GM18517 (cell line): Measurements from ENCODE around the gene THSD7A.

Experiments used
- ATAC-seq: cut with Tn5 transposase; IDR thresholded peaks from one replicate; pipeline ENCODE4 v1.9.1; 2021; ENCODE audit warnings: mild to moderate bottlenecking, moderate library complexity; ENCODE audit not compliant: unreplicated experiment

THSD7A gene

DNA sequence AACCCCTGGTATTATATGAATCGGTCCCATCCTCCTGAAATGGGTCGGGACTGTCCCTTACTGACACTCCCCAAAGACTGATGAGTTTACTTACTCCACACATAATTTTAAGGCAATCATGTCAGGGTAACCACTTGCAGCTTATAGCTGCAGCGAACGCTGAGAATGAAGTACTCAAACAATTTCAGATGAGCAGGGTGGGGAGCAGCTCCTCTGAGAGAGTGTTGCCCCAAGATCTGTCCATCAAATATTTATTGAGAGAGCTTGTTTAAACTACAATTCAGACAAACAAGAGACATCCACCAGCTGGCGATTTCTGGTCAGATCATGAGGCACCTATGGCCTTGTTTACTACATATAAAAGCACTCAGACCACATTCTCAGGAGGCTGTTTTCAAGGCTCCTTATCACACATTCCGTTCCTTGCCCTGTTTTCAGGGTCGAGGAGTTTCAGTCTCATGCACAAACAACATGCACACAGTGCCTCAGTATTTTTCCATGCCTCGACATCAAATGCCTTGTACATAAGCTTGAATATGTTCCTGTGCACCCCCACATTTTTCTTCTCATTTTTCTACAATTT is 80.1 kb downstream of the THSD7A start:
- no peak for ATAC-seq

DNA sequence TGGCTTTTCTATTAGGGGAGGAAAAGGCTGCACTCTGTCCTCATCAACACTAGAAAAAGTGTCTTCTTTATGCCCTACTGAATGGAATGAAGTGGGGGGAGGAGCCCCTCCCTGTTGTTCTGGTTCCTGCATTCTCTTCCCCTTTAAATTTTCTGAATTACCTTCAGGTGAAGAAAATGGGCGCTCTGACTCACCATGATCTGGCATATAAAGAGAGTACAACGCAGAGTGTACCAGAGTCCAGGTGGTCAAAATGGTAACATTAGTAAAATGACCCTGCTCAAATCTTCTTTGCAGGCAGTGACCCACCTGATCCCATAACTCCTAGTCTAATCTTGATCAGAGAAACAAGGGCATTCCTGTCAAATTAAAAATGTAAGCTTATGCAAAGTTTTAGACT is 80.7 kb downstream of the THSD7A start:
- no peak for ATAC-seq

DNA sequence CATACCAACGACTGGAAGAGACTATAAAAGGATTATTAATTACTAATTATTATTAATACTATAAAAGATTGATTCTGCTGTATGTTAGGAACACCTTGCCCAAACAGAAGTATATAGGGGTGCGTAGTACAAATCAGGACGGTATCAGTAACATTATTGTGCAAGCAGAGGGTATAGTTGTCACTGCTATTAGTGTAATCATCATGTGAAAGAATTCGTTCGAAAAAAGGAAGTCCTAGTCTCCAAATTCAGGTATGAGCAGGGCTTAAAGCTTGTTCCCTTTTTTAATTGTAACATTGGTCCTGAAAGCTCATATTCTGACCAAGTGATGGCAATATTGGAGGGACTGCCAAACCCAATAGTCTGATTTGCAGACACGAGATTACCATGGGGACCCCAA is 81.8 kb downstream of the THSD7A start:
- no peak for ATAC-seq

DNA sequence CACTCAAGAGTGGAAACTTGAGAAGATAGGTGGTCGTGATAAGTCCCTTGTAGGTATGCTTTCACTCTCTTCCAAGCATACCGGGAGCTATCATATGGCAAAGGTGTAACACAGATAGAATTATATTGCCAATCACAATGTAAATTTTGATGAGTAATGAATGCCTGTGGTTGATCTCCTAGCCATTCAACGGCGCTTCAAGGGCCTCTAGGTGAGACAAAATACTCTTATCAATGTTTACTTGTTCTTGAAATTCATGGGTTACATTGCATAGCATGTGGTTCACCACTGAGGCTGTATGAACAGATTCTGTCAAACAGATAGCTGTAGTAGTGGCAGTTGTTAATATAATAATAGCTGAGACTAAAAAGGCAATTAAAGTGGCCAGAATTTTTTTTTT is 82.4 kb downstream of the THSD7A start:
- ATAC-seq = no peak

DNA sequence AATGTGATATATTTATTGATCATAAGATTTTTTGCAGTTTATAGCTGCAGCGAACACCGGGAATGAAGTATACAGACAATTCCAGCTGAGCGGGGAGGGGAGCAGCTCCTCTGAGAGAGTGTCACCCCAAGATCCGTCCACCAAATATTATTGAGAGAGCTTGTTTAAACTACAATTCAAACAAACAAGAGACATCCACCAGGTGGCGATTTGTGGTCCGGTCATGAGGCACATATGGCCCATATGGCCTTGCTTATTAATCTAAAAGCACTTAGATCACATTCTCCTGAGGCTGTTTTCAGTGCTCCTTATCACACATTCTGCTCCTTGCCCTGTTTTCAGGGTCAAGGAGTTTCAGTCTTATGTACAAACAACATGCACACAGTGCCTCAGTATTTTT is 83.1 kb downstream of the THSD7A start:
- ATAC-seq = no peak

DNA sequence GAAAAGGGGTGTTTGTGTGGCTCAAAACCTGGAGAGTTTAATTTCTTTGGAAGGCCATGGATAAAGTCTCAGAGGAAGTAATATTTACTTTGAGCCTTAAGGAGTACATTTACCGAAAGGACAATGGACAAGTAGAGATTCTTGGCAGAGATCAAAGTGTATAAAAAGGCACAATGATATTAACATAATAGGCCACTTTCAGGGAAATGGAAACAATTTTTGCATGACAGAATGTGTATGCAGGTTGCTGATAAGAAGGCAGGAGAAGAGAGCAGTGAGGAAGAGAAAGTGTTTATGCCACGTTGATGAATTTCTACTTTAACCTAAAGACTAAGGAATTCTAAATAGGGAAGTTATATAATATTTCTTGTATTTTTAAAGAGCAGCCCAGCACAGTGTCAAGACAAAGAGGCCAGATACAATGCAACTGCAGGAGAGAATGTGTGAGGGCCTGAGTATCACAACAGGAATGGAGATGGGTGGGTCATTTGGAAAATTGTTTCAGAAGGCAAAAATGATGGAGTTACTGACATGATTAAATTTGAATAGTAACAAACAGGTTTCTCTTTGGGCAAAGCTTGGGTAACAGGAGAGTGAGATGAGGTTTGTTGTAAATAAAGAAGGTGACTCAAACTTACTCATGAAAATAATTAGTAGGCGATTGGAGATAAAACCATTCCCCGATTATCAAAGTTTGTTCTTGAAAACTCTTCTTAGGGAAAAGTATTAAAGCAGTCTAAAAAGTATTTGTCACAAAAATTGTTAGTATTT is 84.1 kb downstream of the THSD7A start:
- no peak for ATAC-seq

DNA sequence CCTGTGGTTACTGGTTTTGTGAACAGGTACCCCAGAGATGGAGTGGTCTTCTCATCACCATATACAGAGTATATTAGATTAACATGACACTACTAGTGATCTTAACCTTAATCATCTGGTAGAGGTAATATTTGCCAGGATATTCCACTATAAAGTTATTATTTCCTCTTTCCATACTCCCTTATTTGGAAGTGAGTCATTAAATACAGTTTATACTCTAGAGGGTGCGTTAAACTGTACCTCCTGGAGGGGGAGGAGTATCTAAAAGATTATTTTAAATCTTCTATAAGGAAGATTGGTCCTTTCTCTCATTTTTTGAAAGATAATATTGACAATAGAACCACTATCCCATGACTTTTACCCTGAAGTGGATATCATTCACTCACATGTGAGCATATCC is 85.4 kb downstream of the THSD7A start:
- no peak for ATAC-seq

DNA sequence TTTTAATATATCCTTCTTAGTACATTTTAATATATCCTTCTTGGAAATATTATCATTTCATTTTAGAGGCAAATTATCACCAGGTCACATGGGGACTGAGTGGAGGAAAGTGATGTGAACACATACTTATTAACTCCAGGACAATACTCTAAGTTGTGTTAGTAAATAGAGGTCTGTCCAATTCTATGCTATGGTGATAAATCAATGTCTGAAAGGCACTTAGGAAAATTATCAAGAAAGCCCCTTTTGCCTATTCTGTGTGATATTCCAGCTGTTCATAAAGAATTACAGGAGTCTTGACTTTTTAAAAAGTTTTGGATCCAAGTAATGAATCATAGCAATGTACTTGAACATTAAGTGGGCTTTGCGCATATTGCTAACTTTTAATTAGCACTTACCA is 88.5 kb downstream of the THSD7A start:
- no peak for ATAC-seq

DNA sequence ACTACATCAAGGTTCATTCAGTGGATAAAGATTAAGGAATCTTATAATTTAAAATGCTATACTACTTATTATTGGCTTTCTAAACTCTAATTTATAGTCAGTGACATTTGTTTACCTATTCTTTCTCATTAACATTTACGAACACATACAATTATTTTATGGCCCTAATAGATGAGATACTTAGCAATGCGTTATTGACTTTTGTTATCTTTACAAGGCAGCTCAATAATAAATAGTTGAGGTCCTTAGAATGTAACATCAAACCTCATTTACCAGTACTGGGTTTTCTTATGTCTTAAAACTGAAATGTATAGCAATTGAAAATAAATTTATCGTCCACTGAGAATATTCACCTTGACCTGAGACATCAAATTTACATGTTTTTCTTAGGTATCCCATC is 89.0 kb downstream of the THSD7A start:
- ATAC-seq = no peak

DNA sequence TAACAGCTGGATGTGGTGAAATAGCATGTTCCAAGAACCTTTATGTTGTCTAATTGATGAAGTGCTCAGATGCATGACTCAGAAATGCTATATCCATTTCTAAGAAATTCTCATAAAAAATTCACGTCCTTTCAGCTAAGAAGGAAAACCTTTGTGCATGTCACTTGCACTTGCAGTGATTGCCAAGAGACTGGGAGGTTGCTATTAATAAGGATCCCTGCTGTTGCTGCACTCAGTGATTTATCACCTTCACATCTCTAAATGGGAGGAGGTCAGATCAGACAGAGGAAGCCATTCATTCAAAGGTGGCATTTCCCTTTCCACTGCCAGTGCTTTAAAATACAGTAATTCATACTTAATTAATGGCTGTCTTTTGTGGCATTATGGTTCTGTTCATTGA is 89.5 kb downstream of the THSD7A start:
- ATAC-seq = no peak

DNA sequence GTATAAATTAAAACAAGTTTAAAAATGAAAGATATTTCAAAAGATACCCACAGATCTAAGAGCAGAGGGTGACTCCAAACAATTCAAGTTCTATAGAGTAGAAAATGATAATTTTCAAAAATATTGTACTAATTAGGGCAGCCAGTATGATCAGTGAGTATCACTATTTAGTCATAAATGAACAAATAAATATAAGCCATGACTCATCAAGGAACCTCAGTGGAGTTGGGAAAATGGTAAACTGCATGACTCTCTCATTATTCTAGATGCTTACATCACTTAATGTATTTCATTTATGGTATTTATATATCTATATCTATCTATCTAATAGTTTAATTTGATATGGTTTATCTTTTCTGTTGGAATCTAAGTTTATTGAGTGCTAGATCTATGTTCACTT is 94.3 kb downstream of the THSD7A start:
- no peak for ATAC-seq

DNA sequence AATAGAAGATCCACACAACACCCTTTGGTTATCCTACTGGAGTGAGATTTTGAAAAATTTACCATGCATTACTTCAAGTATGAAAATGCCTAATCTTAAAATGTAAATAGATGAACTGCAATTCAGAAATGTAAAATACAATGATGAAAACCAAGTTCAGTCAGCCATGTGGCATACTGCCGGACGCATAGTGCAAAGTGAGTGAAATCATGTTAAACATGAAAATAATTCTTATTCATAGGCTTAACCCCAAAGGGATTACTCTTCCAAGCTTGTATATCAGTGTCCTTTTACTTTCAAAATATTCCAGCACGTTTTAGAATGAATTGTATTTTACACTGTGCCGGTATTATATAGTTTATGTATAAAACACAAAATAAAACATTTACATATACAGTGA is 99.8 kb downstream of the THSD7A start:
- no peak for ATAC-seq

DNA sequence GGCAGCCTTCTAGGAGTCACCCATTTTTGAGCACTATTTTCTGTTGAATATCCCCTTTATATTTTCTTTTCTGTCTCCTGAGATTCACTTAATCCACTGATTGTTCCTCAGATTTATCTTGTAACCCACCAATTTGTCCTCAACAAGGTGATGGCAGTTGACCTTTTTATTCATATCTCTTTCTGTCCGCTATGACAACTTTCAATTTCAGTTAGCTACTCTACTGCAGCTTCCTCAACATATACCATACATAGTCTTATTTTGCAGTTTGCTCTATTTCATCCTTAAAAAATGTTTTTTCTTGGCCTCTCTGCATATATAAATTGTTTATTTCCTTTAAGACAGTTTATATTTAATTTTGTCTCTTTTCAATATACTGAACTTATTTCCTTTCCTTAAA is 101.3 kb downstream of the THSD7A start:
- no peak for ATAC-seq

DNA sequence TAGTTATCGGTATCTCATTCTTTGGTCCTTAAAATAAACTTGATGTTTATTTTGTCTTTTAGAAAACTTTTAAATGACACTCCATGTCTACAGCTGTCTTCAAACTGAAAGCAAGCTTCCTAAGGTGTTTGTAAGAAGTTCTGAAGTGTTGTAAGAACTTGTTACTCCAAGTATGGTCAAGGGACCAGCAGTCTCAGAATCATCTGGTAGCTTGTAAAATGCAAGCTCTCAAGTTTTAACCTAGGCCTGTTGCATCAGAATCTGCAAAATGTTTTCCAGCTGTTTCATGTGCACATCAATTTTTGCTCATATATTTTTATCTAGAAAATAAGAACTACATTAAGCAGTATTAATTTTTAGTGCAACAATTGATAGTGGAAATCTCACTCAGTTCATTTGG is 104.1 kb downstream of the THSD7A start:
- no peak for ATAC-seq

DNA sequence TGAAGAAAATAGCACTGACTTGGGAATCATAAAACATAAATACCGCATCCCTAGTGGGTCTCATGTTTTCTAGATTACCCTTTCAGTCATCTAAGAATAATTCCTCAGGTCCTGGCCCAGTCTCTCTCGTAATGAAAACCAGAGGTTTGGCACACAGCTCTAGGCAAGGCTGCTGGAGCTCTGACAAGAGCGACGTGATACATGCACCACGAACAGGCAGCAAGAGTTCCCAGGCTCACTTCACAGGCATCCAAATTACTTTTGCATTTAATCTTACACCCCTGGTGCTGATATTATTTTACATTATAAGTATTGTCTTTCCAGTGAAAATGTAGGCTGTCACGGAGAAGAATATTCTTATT is 105.2 kb downstream of the THSD7A start:
- ATAC-seq = no peak

DNA sequence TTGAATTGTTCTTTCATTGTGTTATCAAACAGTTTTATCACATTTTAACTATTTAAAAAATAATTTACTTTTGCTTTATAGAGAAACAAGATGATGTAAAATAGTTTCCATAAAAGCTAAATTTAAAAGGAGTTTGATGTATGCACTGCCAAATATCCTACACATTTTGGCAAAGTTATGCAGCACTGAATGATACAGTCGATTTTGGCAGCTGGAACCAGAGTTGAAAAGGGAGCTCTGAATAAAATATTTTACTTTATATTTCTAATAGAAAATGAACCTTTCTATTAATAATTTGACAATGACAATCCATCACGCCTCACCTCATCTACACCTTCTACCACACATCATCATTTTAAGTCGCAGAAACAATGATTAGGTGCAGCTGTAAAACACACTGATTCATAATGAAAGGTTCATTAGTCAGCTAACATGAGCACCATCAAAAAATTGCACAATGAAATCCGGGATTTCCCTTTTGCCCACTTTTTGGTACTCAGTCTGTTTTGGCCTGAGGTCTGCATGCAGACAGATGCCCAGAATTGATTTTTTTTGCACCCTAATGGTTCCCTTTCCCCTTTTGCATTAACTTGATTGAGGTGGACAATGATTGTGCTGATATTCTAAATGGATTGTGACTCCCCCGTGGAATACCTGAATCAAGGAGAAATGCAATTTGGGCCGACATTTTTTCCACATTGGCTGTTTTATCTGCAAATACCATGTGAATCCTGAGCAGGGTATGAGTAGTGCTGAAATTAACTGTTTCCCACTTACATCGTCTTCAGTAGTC is 105.8 kb downstream of the THSD7A start:
- ATAC-seq = no peak

DNA sequence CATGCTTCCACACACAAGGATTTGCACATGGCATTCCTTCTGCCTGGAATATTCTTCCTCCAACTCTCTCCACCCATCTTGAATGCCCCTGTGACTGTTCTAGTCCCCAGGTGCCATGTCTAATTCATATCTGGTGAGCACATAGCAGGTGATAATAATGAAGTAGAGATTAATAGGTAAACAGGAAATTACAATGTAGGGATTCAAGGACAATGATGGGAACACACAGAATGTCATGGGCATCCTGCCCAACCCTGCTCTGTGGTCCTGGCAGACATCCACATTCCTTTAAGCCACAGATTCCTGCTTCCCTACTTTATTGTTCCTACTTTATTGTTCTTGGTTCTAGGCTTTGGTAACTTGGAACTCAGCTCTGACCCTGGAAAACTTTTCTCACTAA is 115.8 kb downstream of the THSD7A start:
- no peak for ATAC-seq

DNA sequence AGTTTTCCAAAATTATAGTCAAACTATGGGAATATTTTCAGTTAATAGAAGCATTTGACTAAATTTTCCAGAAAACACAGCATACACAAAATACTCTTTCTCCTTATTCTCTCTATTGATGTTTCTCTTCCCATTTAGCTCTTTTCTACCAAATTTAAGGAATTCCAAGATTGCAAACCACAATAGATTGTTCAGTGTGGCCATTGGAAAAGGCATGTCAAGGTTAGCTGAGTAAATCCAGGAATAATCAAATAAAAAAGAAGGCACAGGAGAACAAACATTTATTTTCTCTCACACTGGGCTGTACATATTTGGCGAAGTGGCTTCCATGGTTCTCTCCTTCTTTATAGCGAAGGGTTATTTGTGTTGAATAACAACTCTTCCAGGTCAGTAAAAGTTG is 117.3 kb downstream of the THSD7A start:
- ATAC-seq = no peak

DNA sequence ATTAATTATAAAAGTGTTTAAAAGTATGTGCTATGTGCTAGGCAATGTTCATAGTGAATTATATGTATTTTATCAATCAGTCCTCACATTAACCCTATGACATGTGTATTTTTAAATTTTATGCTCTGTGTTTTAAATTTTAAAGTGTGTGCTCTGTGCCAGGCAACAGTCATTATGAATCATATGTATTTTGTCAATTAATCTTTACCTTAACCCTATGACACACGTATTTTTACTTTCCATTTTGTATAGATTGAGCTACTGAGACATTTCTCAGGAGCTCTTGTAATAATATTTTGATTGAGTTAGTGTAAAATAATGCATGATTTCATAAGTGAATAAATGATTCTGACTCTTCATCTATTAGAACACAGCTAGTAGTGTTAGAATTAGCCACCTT is 117.8 kb downstream of the THSD7A start:
- no peak for ATAC-seq

DNA sequence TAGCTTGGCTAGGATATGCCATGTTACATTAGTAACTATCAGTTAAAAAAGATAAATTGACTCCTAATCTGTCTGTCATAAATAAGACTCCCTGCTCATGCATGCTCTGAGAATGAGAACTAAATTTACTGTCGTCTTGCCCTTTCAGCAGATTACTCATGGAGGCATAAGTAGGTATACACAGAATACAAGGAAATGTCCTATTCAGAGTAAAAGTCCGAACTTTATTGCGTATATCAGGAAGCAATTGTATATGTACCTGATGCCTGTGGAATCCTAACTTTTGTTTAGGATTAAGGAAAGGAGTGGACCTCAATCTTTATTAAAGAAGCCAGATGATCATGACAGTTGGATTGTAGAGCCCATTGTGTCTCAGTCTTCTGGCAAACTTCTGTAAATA is 118.6 kb downstream of the THSD7A start:
- no peak for ATAC-seq

DNA sequence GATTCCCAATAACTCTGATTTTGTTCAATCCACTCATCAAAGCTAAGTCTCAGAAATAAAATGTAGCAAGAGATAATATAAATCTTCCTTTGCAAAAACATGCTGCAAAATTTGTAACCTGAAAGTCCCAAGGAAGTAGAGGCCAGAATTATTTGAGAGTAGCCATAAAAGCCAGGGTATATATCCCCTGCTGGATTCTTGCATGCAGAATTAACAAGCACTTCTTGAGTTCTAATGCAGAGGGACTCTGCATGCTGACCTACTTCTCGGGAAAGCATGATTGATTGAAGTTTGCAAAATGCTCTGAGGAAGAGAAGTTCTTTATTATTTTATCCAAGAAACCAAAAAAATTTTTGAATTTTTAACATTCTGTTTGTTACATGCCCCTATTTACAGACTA is 121.6 kb downstream of the THSD7A start:
- ATAC-seq = no peak

DNA sequence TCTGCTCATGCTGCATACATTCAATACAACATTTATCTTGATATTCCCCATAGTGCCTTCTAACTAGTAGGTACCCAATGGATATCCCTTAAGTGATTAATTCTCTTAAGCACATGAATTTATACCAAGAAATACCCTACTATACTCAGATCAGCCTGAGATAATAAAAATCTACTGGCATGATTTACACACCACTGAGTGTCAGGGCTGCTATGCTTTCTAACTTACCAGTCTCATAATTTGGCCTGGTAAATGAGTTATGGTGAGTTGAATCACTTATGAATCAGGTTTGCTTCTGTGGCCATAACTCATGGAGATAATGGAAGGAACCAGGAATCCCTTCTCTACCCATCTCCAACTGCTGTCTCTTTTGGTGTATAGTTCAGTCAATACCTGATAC is 122.8 kb downstream of the THSD7A start:
- ATAC-seq = no peak
